Endothelial cell (in vitro differentiated cells): ENCODE measurements around the gene CTRL. TPM values are rescaled to one million over a fixed set of nuclear protein-coding genes. Genes with fewer than 3 reads are reported as not detected.

Experiments
- DNase-seq: peaks from one replicate; pipeline ENCODE4 v3.0.0; 2021; ENCODE audit warnings: low spot score
- H3K27ac Mint-ChIP-seq: one replicate; pipeline ENCODE4 v1.8.0; 2021; ENCODE audit warnings: mixed read lengths, inconsistent platforms; ENCODE audit not compliant: unreplicated experiment
- H3K27me3 Mint-ChIP-seq: one replicate; pipeline ENCODE4 v1.8.0; 2021; ENCODE audit warnings: mild to moderate bottlenecking, moderate library complexity, mixed read lengths, inconsistent platforms; ENCODE audit not compliant: unreplicated experiment
- H3K36me3 Mint-ChIP-seq: one replicate; pipeline ENCODE4 v1.8.0; 2021; ENCODE audit warnings: mild to moderate bottlenecking, low read depth, mixed read lengths, inconsistent platforms; ENCODE audit not compliant: unreplicated experiment
- H3K4me1 Mint-ChIP-seq: one replicate; pipeline ENCODE4 v1.8.0; 2021; ENCODE audit warnings: mild to moderate bottlenecking, mixed read lengths, inconsistent platforms; ENCODE audit not compliant: unreplicated experiment
- H3K4me3 Mint-ChIP-seq: one replicate; pipeline ENCODE4 v1.8.0; 2021; ENCODE audit warnings: mild to moderate bottlenecking, mixed read lengths, inconsistent platforms; ENCODE audit not compliant: unreplicated experiment
- H3K9me3 Mint-ChIP-seq: one replicate; pipeline ENCODE4 v1.8.0; 2021; ENCODE audit warnings: mixed read lengths, inconsistent platforms; ENCODE audit not compliant: unreplicated experiment
- total RNA-seq: library from RNA; stranded (reverse); fragmentation: NEBNext Ultra II Directional; extraction: Animal tissue kit (Norgen Biotek cat#: 25700); gene quantifications from one replicate; pipeline ENCODE4 v1.2.1, GENCODE V29; 2021; ENCODE audit not compliant: unreplicated experiment
- TF ChIP-seq, protein P1 (sequence below): fragments of 200-600 bp; sonication (generic); IDR thresholded peaks from one replicate; pipeline ENCODE4 v1.5.0; 2021; ENCODE audit warnings: antibody characterized with exemption; ENCODE audit not compliant: unreplicated experiment

CTRL gene
- total RNA-seq, 1 donor from 2014 or later, result 0.56 TPM

DNA sequence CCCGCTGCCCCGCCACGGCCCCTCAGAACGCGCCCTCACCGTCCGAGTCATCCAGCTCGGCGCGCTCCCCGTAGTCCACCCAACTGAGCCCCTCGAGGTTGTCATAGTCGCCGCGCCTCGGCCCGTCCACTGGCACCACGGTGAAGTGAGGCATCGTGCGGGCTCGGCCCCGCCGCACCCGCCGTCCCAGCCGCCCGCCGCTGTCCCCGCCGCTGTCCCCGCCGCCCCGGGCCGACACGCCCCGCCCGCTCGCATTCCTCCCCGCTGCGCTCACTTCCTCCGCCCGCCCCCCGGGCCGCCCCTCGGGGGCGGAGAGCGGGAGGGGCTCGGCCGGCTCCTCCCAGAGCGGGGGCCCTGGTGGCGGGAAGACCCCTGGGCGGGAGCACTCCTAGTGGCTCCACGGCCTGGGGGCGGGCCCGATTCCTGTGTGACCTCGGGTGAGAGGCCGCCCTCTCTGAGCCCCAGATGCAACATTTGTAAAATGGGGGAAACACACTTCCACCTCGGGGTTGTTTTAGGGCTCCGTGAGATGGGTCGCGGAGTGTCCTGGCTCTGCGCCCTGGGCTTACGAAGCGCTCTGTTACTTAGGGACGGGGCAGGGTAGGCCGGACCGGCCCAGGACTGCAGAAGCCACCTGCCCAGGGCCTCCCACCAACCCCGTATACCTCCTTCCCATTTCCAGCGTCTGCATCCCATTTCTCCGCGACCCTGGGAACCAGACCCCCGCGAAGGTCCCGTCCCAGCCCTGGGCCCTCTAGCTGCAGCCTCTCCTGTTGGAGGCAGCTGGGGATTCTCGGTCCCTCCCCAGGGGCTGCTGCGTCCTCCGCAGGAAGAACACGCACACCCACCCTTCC, 37.0 kb upstream of the CTRL start, which contains the start of gene SLC12A4:
TSS of gene SLC12A4 (minus strand) at position 238 of the 854 bp plus-strand sequence. CDS start at position 154, 84 bp downstream.
- peak; percentile 83 for DNase-seq
- Mint-ChIP-seq H3K36me3 (peaks cover 11% of the 10 kb centered on the region), H3K9me3 (no peaks in the 10 kb centered on the region), H3K27ac (peak within 1 kb of the TSS; percentile 78), H3K4me3 (peak within 1 kb of the TSS; percentile 99), H3K27me3 (peaks cover 25% of the 10 kb centered on the region), H3K4me1 (peaks cover 20% of the 10 kb centered on the region)
- TF ChIP-seq, protein P1, sequence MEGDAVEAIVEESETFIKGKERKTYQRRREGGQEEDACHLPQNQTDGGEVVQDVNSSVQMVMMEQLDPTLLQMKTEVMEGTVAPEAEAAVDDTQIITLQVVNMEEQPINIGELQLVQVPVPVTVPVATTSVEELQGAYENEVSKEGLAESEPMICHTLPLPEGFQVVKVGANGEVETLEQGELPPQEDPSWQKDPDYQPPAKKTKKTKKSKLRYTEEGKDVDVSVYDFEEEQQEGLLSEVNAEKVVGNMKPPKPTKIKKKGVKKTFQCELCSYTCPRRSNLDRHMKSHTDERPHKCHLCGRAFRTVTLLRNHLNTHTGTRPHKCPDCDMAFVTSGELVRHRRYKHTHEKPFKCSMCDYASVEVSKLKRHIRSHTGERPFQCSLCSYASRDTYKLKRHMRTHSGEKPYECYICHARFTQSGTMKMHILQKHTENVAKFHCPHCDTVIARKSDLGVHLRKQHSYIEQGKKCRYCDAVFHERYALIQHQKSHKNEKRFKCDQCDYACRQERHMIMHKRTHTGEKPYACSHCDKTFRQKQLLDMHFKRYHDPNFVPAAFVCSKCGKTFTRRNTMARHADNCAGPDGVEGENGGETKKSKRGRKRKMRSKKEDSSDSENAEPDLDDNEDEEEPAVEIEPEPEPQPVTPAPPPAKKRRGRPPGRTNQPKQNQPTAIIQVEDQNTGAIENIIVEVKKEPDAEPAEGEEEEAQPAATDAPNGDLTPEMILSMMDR, result no peak

DNA sequence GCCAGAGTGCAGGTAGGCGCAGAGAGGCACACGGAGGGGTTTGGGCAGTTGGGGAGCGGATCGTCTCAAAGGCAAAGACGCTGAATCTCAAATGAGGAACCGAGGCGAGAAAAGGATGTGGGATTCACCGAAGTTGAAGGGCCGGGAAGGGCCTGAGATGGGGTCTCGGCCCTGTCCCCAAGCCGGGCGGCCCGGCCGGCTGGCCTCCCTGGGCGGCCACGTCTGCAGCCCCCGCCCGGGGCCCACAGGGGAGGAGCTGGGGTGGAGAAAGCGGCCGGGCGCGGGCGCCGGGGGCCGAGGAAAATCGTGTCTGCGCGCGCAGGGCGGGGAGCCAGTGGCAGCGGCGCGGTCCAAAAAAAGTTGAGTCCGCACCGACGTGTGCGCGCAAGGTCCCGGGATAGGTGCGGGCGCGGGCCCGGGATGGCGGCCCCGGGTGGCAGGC, 36.3 kb upstream of the CTRL start:
- no peak for DNase-seq
- peaks cover 13% of the 10 kb centered on the region for H3K36me3 Mint-ChIP-seq
- TF ChIP-seq, protein P1, result no peak
- peaks cover 25% of the 10 kb centered on the region for H3K27me3 Mint-ChIP-seq
- H3K4me1 Mint-ChIP-seq, result peaks cover 22% of the 10 kb centered on the region
- peak overlapping the region; percentile 99 for H3K4me3 Mint-ChIP-seq
- no peaks in the 10 kb centered on the region for H3K9me3 Mint-ChIP-seq
- H3K27ac Mint-ChIP-seq, result peak overlapping the region; percentile 78

DNA sequence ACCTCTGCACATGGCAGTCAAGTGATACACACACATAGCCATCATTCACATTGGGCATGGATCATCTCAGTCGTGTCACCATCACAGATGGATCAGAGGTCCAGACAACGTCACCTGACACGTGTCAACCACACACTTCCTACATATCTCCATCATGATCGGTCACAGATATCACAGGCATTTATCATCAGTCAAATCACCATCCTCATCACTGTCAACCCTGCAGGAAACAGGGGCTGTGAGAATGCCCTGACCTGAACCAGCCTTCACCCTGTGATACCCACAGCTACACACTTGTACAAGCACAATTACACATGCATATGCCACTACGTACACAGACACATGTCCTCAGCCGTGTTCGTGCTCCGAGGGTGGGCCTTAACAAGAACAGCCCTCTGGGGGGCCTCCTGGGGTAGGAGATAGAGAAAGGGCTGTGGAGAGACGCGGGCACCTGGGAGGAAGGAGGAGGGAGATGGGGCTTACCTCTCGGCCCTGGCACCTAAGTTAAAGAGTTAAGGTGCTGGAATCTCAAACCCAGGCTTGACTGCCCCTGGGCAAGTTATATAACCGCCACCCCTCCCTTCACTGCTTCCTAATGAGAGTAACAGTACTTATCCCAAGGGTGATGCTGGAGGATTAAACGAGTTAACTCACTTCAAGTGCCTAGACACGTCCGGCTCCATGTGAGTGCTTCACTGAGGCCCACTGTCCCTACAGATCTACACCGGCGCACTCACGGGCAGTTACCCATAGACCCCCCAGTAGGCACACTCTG, 35.7 kb upstream of the CTRL start:
- Mint-ChIP-seq H3K36me3 (peaks cover 19% of the 10 kb centered on the region), H3K4me1 (peaks cover 28% of the 10 kb centered on the region), H3K4me3 (peak overlapping the region; percentile 99), H3K27me3 (peaks cover 28% of the 10 kb centered on the region), H3K9me3 (no peaks in the 10 kb centered on the region), H3K27ac (peak overlapping the region; percentile 78)
- TF ChIP-seq, protein P1, result no peak
- no peak for DNase-seq

DNA sequence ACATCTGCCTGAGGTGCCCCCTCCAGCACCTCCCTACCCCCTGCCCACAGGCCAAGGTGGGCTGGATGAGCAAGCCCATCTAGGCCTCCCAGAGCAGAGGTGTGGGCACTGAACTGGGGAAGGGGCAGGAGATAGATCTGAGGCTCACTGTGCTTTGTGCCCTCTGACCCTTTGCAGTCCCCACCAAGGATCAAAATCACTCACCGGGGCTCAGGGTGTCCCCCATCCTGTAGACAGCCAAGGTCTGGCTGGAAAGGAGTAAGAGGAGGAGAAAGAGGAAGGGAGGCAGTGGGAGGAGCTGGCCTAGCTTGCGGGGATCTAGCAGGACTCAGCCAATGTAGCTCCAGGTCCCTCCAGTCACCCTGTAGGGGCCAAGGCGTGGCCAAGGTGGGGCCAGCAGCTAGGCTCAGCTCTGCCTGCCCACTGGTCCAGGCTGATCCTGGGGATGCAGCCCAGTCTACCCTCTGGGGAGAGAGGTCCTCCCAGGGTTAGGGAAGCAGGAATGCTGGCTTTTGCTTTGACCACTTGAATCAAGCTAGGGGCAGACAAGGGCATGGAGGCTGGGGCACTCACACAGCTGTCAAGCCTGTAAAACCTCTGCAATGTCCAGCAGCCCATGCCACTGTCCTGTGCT, 35.0 kb upstream of the CTRL start:
- Mint-ChIP-seq H3K27me3 (peaks cover 29% of the 10 kb centered on the region), H3K4me1 (peaks cover 28% of the 10 kb centered on the region), H3K4me3 (peak overlapping the region; percentile 99), H3K9me3 (no peaks in the 10 kb centered on the region), H3K36me3 (peaks cover 25% of the 10 kb centered on the region), H3K27ac (peak overlapping the region; percentile 38)
- no peak for DNase-seq
- TF ChIP-seq, protein P1, result no peak
